Cardiac muscle cell (in vitro differentiated cells and primary cell): ENCODE measurements around the gene SLC35E1. TPM values are rescaled to one million over a fixed set of nuclear protein-coding genes. Genes with fewer than 3 reads are reported as not detected.

Experiments used
- DNase-seq, 2 donors: peaks; one replicate each; pipeline versions ENCODE4 v3.0.0 to v3.0.0-alpha.2; 2010 to 2017; ENCODE audit warnings: low read depth in 1 of 2, low spot score in 1 of 2
- H3K27ac ChIP-seq: fragments of 200-600 bp; sonication (generic); 2 replicates; pipeline ENCODE4 v1.5.1; 2016
- H3K27me3 ChIP-seq: fragments of 200-600 bp; sonication (generic); 2 replicates; pipeline ENCODE4 v1.6.0; 2016; ENCODE audit warnings: control low read depth
- H3K36me3 ChIP-seq: fragments of 200-600 bp; sonication (generic); 2 replicates; pipeline ENCODE4 v1.5.1; 2016; ENCODE audit warnings: control low read depth
- H3K4me1 ChIP-seq: fragments of 200-600 bp; sonication (generic); 2 replicates; pipeline ENCODE4 v1.8.1; 2017; ENCODE audit warnings: low read depth, mild to moderate bottlenecking, mixed run types
- H3K4me3 ChIP-seq: fragments of 200-600 bp; sonication (generic); 2 replicates; pipeline ENCODE4 v1.5.1; 2016; ENCODE audit warnings: mild to moderate bottlenecking
- H3K9me3 ChIP-seq: fragments of 200-600 bp; sonication (generic); 2 replicates; pipeline ENCODE4 v1.5.1; 2017; ENCODE audit warnings: low read depth, mild to moderate bottlenecking, control low read depth
- CTCF ChIP-seq: IDR thresholded peaks from 2 replicates; pipeline ENCODE4 v1.5.1; 2012; ENCODE audit warnings: low read depth, mild to moderate bottlenecking, low read length
- polyA plus RNA-seq: library from polyadenylated mRNA; unstranded; fragments of >200 nt; fragmentation: Nextera tagmentation; extraction: Ambion mirVana; gene quantifications from 2 replicates; pipeline ENCODE4 v1.2.1, GENCODE V29; 2016
- total RNA-seq: library from RNA; depleted of rRNA; stranded (reverse); fragments of >200 nt; gene quantifications from 2 replicates; pipeline ENCODE4 v1.2.3, GENCODE V29; 2016

The SLC35E1 gene
- total and polyA plus RNA-seq, 2 experiments from 2014 or later, result 22.5 to 29.7 TPM

- peaks cover 14% of the 10 kb centered on the region for H3K36me3 ChIP-seq
- H3K9me3 ChIP-seq, result no peaks in the 10 kb centered on the region
- no peak overlapping the region for H3K27ac ChIP-seq
- H3K4me3 ChIP-seq, result no peak overlapping the region
- no peak for TF ChIP-seq CTCF
- H3K27me3 ChIP-seq, result no peaks in the 10 kb centered on the region
- DNase-seq, result no peak
- H3K4me1 ChIP-seq, result peaks cover 6% of the 10 kb centered on the region
Measured at GRCh38 chr19:16569609-16570320, 2.5 kb downstream of the SLC35E1 start.

DNA sequence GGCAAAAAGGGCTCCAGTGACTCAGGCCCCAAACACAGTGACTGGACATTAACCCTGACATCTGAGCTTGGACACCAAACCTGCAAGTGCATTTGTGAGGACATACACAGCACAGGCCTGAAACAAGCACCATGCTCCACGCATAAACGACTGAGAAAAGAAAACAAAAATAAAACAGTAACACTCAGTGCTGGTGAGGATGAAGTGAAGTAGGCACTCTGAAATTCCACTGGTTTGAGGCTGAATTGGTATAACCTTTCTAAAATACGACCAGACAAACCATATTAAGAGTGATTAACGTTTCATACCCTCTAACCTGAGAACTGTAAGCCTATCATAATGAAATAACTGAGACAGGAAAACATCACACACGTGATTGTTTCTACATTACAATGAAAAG, 5.5 kb downstream of the SLC35E1 start:
- Histone ChIP-seq H3K27me3 (no peaks in the 10 kb centered on the region), H3K27ac (no peak overlapping the region), H3K4me3 (no peak overlapping the region), H3K9me3 (no peaks in the 10 kb centered on the region), H3K36me3 (peaks cover 34% of the 10 kb centered on the region), H3K4me1 (no peaks in the 10 kb centered on the region)
- no peak for DNase-seq
- no peak for TF ChIP-seq CTCF

DNA sequence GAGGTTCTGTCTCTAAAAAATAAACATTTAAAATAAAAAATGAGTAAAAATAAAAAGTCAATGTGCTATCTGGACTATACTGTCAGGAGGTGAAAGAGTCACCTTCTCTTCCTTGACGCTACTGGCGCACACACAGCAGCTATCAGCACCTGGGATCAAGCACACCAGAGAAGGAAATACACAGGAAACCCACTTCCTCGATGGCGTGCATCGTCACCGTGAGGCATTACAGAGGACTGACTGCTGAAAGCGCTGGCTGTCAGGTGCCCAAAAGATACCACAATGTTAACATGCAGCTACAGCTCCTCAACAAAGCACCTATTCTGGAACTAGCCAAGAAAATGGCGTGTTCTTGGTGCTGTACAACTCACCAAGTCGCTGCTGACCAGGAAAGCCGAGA, 6.1 kb downstream of the SLC35E1 start:
- Histone ChIP-seq H3K4me3 (no peak overlapping the region), H3K4me1 (no peaks in the 10 kb centered on the region), H3K27ac (no peak overlapping the region), H3K36me3 (peaks cover 34% of the 10 kb centered on the region), H3K27me3 (no peaks in the 10 kb centered on the region), H3K9me3 (no peaks in the 10 kb centered on the region)
- no peak for TF ChIP-seq CTCF
- no peak for DNase-seq

GRCh38 chr19:16564842-16565241, 7.4 kb downstream of the SLC35E1 start:
- Histone ChIP-seq H3K4me1 (no peaks in the 10 kb centered on the region), H3K27me3 (no peaks in the 10 kb centered on the region), H3K4me3 (no peak overlapping the region), H3K9me3 (no peaks in the 10 kb centered on the region), H3K27ac (no peak overlapping the region), H3K36me3 (peaks cover 34% of the 10 kb centered on the region)
- no peak for DNase-seq
- no peak for TF ChIP-seq CTCF

DNA sequence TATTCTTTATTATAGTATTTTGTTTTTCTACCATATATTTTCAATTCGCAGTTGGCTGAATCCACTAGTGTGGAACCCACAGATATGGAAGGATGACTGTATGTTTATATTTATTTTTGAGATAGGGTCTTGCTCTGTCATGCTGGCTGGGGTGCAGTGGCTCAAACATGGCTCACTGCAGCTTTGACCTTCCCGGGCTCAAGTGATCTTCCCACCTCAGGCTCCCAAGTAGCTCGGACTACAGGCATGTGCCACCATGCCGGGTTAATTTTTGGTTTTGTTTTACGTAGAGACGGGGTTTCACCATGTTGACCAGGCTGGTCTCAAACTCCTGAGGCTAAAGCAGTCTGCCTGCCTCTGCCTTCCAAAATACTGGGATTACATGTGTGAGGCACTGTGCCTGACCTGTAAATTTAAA, 9.6 kb downstream of the SLC35E1 start:
- H3K4me1 ChIP-seq, result no peaks in the 10 kb centered on the region

More for the DNA sequence above, 9.6 kb downstream of the SLC35E1 start:
- H3K4me3 ChIP-seq, result no peak overlapping the region
- H3K9me3 ChIP-seq, result no peaks in the 10 kb centered on the region
- TF ChIP-seq CTCF, result no peak
- no peaks in the 10 kb centered on the region for H3K27me3 ChIP-seq
- no peak for DNase-seq
- H3K36me3 ChIP-seq, result peaks cover 35% of the 10 kb centered on the region
- no peak overlapping the region for H3K27ac ChIP-seq
